ENCODE measurements around the gene PTPRN2. TPM values are rescaled to one million over a fixed set of nuclear protein-coding genes. Genes with fewer than 3 reads are reported as not detected.

The PTPRN2 gene
- polyA plus RNA-seq, 1 of the 3 experiments (the other 2 are of a cell fraction) = 4.0 TPM

DNA sequence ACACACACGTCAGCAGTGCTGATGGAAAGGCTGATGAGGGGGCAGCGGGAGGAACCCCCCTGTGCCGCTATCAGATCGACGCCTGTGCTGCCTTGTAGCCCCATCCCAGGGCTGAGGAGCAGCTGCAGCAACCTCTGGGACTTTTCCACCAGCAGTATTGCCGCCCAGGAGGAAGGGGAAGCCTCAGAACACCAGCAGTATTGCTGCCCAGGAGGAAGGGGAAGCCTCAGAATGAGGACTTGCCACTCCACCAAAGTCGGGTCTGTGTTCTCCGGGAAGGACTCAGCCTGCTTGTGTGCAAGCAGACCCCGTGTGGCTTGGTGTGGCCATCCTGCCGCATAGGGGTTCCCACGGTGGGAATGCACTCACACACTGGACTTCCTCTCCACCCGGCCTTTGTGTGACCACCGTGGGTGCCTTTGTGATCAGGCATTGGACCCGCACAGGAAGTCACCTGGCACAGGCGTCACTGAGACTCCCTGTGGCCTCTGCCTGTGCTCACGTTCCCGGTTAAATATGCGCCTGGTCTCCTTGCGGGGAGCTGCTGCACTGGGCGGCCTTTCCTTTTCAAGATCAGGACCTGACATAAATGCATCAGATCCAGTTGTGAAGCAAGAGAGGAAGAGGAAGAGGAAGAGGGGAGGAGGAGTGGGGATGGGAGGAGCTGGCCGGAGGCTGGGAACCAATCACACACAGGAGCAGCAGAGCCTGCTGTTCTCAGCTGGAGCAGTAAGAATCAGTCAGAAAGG lies 1002.3 kb downstream of the PTPRN2 start:
- Histone ChIP-seq H3F3A (replicated peaks; ENCODE audit: insufficient read depth) (no peaks in the 10 kb centered on the region), H3K27ac (ENCODE audit: low read depth in 2 of 2, low read length in 1 of 2) (no peak overlapping the region), H3K9ac (no peak overlapping the region), H3K36me3 (replicated peaks in 1 of 2; ENCODE audit: control insufficient read depth in 1 of 2, insufficient read depth in 2 of 2, low read length in 1 of 2) (peaks cover 0 to 3% of the 10 kb centered on the region in 2 experiments), H3K4me2 (no peak overlapping the region), H3K27me3 (ENCODE audit: insufficient read depth) (no peaks in the 10 kb centered on the region), H2AFZ (ENCODE audit: low read depth) (no peak overlapping the region), H4K20me1 (ENCODE audit: insufficient read depth) (no peaks in the 10 kb centered on the region), H3K79me2 (ENCODE audit: insufficient read depth) (no peaks in the 10 kb centered on the region), H3K9me3 (no peaks in the 10 kb centered on the region), H3K4me3 (ENCODE audit: low read depth in 2 of 2, low read length in 1 of 2) (no peak overlapping the region), H3K9me2 (no peaks in the 10 kb centered on the region), H3K4me1 (ENCODE audit: control insufficient read depth in 1 of 2, insufficient read depth in 2 of 2, low read depth in 1 of 2, low read length in 1 of 2) (no peaks in the 10 kb centered on the region)
- TF ChIP-seq, protein P1, sequence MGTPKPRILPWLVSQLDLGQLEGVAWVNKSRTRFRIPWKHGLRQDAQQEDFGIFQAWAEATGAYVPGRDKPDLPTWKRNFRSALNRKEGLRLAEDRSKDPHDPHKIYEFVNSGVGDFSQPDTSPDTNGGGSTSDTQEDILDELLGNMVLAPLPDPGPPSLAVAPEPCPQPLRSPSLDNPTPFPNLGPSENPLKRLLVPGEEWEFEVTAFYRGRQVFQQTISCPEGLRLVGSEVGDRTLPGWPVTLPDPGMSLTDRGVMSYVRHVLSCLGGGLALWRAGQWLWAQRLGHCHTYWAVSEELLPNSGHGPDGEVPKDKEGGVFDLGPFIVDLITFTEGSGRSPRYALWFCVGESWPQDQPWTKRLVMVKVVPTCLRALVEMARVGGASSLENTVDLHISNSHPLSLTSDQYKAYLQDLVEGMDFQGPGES (IDR thresholded peaks at IDR 0.05; ENCODE audit: low read depth, low read length) = no peak
- TF ChIP-seq SIN3A (IDR thresholded peaks at IDR 0.05; ENCODE audit: borderline replicate concordance, low read depth, low read length) (no peak), FOXJ3 (CRISPR knock-in tag; IDR thresholded peaks at IDR 0.05) (no peak), TCF12 (IDR thresholded peaks at IDR 0.05) (no peak), GABPA (IDR thresholded peaks at IDR 0.05; ENCODE audit: low read depth) (no peak), RXRA (IDR thresholded peaks at IDR 0.05; ENCODE audit: borderline replicate concordance, low read depth) (no peak)
- TF ChIP-seq, protein P2, sequence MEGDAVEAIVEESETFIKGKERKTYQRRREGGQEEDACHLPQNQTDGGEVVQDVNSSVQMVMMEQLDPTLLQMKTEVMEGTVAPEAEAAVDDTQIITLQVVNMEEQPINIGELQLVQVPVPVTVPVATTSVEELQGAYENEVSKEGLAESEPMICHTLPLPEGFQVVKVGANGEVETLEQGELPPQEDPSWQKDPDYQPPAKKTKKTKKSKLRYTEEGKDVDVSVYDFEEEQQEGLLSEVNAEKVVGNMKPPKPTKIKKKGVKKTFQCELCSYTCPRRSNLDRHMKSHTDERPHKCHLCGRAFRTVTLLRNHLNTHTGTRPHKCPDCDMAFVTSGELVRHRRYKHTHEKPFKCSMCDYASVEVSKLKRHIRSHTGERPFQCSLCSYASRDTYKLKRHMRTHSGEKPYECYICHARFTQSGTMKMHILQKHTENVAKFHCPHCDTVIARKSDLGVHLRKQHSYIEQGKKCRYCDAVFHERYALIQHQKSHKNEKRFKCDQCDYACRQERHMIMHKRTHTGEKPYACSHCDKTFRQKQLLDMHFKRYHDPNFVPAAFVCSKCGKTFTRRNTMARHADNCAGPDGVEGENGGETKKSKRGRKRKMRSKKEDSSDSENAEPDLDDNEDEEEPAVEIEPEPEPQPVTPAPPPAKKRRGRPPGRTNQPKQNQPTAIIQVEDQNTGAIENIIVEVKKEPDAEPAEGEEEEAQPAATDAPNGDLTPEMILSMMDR (IDR thresholded peaks at IDR 0.05) = no peak
- 83% methylated on average over 15 of the region's 21 CpGs for WGBS (ENCODE audit: low lambda C conversion rate)
- POLR2A ChIA-PET = no interaction called here
- CTCF ChIA-PET = interaction anchor here (0.7 kb wide), 1 partner anchor 16 kb away, joined by 3 read pairs; no protein-coding TSS in a partner anchor
- DNase-seq = no peak

DNA sequence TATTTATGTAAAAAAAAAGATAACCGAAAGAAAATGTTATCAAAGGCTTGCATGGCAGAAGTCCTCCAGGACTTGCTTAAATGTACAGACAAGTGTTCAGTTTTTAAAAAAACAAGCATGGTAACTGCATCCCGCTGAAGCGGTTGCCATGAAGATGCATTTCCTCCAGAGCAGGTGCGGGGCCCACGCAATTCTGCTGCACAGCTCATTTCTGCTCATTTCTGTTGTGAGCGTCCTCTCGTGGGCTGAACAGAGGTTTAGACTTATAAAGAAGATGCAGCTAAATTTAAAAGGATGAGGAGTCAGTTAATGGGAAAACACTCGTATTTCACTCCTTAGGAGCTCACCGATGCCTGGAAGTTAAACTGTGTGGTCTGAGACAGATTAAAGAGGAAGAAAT lies 1003.2 kb downstream of the PTPRN2 start:
- no peak overlapping the region for H3K27ac ChIP-seq (ENCODE audit: low read depth in 2 of 2, low read length in 1 of 2)
- H3K27me3 ChIP-seq (ENCODE audit: insufficient read depth) = no peaks in the 10 kb centered on the region
- no peak overlapping the region for H3K9ac ChIP-seq
- no peaks in the 10 kb centered on the region for H3F3A ChIP-seq (replicated peaks; ENCODE audit: insufficient read depth)
- no peak for DNase-seq
- H3K9me2 ChIP-seq = no peaks in the 10 kb centered on the region
- H4K20me1 ChIP-seq (ENCODE audit: insufficient read depth) = no peaks in the 10 kb centered on the region
- no peak overlapping the region for H3K4me2 ChIP-seq
- no peaks in the 10 kb centered on the region for H3K9me3 ChIP-seq
- CTCF ChIA-PET = no interaction called here
- no peaks in the 10 kb centered on the region for H3K79me2 ChIP-seq (ENCODE audit: insufficient read depth)
- H3K36me3 ChIP-seq (replicated peaks in 1 of 2; ENCODE audit: control insufficient read depth in 1 of 2, insufficient read depth in 2 of 2, low read length in 1 of 2) = no peaks in the 10 kb centered on the region
- no peak overlapping the region for H2AFZ ChIP-seq (ENCODE audit: low read depth)
- TF ChIP-seq, protein P3, sequence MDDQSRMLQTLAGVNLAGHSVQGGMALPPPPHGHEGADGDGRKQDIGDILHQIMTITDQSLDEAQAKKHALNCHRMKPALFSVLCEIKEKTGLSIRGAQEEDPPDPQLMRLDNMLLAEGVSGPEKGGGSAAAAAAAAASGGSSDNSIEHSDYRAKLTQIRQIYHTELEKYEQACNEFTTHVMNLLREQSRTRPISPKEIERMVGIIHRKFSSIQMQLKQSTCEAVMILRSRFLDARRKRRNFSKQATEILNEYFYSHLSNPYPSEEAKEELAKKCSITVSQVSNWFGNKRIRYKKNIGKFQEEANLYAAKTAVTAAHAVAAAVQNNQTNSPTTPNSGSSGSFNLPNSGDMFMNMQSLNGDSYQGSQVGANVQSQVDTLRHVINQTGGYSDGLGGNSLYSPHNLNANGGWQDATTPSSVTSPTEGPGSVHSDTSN (IDR thresholded peaks at IDR 0.05) = no peak
- TF ChIP-seq GABPA (IDR thresholded peaks at IDR 0.05; ENCODE audit: low read depth) = no peak
- no peak for TF ChIP-seq TEAD4 (IDR thresholded peaks at IDR 0.05; ENCODE audit: borderline replicate concordance, insufficient read depth)
- TF ChIP-seq, protein P4, sequence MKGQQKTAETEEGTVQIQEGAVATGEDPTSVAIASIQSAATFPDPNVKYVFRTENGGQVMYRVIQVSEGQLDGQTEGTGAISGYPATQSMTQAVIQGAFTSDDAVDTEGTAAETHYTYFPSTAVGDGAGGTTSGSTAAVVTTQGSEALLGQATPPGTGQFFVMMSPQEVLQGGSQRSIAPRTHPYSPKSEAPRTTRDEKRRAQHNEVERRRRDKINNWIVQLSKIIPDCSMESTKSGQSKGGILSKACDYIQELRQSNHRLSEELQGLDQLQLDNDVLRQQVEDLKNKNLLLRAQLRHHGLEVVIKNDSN (IDR thresholded peaks at IDR 0.05; ENCODE audit: borderline replicate concordance, low read depth) = no peak
- TF ChIP-seq, protein P5, sequence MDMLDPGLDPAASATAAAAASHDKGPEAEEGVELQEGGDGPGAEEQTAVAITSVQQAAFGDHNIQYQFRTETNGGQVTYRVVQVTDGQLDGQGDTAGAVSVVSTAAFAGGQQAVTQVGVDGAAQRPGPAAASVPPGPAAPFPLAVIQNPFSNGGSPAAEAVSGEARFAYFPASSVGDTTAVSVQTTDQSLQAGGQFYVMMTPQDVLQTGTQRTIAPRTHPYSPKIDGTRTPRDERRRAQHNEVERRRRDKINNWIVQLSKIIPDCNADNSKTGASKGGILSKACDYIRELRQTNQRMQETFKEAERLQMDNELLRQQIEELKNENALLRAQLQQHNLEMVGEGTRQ (IDR thresholded peaks at IDR 0.05; ENCODE audit: borderline replicate concordance, low read depth, low read length) = no peak
- WGBS (ENCODE audit: low lambda C conversion rate) = 79% methylated on average over 9 of the region's 9 CpGs
- H3K4me3 ChIP-seq (ENCODE audit: low read depth in 2 of 2, low read length in 1 of 2) = no peak overlapping the region
- POLR2A ChIA-PET = no interaction called here
- no peaks in the 10 kb centered on the region for H3K4me1 ChIP-seq (ENCODE audit: control insufficient read depth in 1 of 2, insufficient read depth in 2 of 2, low read depth in 1 of 2, low read length in 1 of 2)
